ENCODE results near the gene PPP1R3G. TPM values are rescaled to one million over a fixed set of nuclear protein-coding genes. Genes with fewer than 3 reads are reported as not detected.

PPP1R3G gene
- total RNA-seq, 1 donor from 2014 or later = not detected

GRCh38 chr6:5079692-5080091 lies 5.4 kb upstream of the PPP1R3G start:
- Mint-ChIP-seq H3K4me3 (ENCODE audit: unreplicated experiment) (no peak overlapping the region), H3K4me1 (ENCODE audit: low read depth, unreplicated experiment) (no peaks in the 10 kb centered on the region), H3K9me3 (ENCODE audit: unreplicated experiment) (peaks cover 3% of the 10 kb centered on the region), H3K27ac (ENCODE audit: unreplicated experiment) (no peak overlapping the region), H3K36me3 (ENCODE audit: unreplicated experiment) (peaks cover 5% of the 10 kb centered on the region), H3K27me3 (ENCODE audit: unreplicated experiment) (peaks cover 12% of the 10 kb centered on the region)
- TF ChIP-seq CTCF (IDR thresholded peaks at IDR 0.05; ENCODE audit: partially characterized antibody, unreplicated experiment) = no peak
- DNase-seq = no peak

GRCh38 chr6:5080574-5080973 lies 4.6 kb upstream of the PPP1R3G start:
- H3K36me3 Mint-ChIP-seq (ENCODE audit: unreplicated experiment) = peaks cover 5% of the 10 kb centered on the region
- H3K27ac Mint-ChIP-seq (ENCODE audit: unreplicated experiment) = no peak overlapping the region
- H3K27me3 Mint-ChIP-seq (ENCODE audit: unreplicated experiment) = peaks cover 11% of the 10 kb centered on the region
- no peak for TF ChIP-seq CTCF (IDR thresholded peaks at IDR 0.05; ENCODE audit: partially characterized antibody, unreplicated experiment)
- no peaks in the 10 kb centered on the region for H3K4me1 Mint-ChIP-seq (ENCODE audit: low read depth, unreplicated experiment)
- DNase-seq = no peak
- H3K9me3 Mint-ChIP-seq (ENCODE audit: unreplicated experiment) = peaks cover 1% of the 10 kb centered on the region
- no peak overlapping the region for H3K4me3 Mint-ChIP-seq (ENCODE audit: unreplicated experiment)

GRCh38 chr6:5081182-5081581 lies 4.0 kb upstream of the PPP1R3G start:
- Mint-ChIP-seq H3K4me3 (ENCODE audit: unreplicated experiment) (no peak overlapping the region), H3K4me1 (ENCODE audit: low read depth, unreplicated experiment) (no peaks in the 10 kb centered on the region), H3K9me3 (ENCODE audit: unreplicated experiment) (peaks cover 1% of the 10 kb centered on the region), H3K27me3 (ENCODE audit: unreplicated experiment) (peaks cover 11% of the 10 kb centered on the region), H3K27ac (ENCODE audit: unreplicated experiment) (no peak overlapping the region), H3K36me3 (ENCODE audit: unreplicated experiment) (peaks cover 5% of the 10 kb centered on the region)
- no peak for TF ChIP-seq CTCF (IDR thresholded peaks at IDR 0.05; ENCODE audit: partially characterized antibody, unreplicated experiment)
- DNase-seq = no peak

GRCh38 chr6:5081955-5082354 lies 3.2 kb upstream of the PPP1R3G start:
- H3K27me3 Mint-ChIP-seq (ENCODE audit: unreplicated experiment) = peaks cover 14% of the 10 kb centered on the region
- H3K36me3 Mint-ChIP-seq (ENCODE audit: unreplicated experiment) = peaks cover 5% of the 10 kb centered on the region
- H3K4me3 Mint-ChIP-seq (ENCODE audit: unreplicated experiment) = no peak overlapping the region

More at GRCh38 chr6:5081955-5082354, 3.2 kb upstream of the PPP1R3G start:
- no peak for DNase-seq
- no peaks in the 10 kb centered on the region for H3K4me1 Mint-ChIP-seq (ENCODE audit: low read depth, unreplicated experiment)
- TF ChIP-seq CTCF (IDR thresholded peaks at IDR 0.05; ENCODE audit: partially characterized antibody, unreplicated experiment) = no peak
- H3K27ac Mint-ChIP-seq (ENCODE audit: unreplicated experiment) = no peak overlapping the region
- peaks cover 1% of the 10 kb centered on the region for H3K9me3 Mint-ChIP-seq (ENCODE audit: unreplicated experiment)

All from glutamatergic neuron (in vitro differentiated cells).